ENCODE results near the gene YY1.

- TF ChIP-seq ZFP3 (CRISPR knock-in tag; IDR thresholded peaks at IDR 0.05) (no peak), ZNF70 (CRISPR knock-in tag; IDR thresholded peaks at IDR 0.05) (no peak), PATZ1 (CRISPR knock-in tag; IDR thresholded peaks at IDR 0.05; ENCODE audit: borderline replicate concordance) (no peak), CSDC2 (CRISPR knock-in tag; IDR thresholded peaks at IDR 0.05) (no peak), TCF4 (CRISPR knock-in tag; IDR thresholded peaks at IDR 0.05; ENCODE audit: borderline replicate concordance) (no peak), ARNTL (CRISPR knock-in tag; IDR thresholded peaks at IDR 0.05; ENCODE audit: borderline replicate concordance, low read depth) (no peak), RARB (CRISPR knock-in tag; IDR thresholded peaks at IDR 0.05) (no peak), GLIS3 (CRISPR knock-in tag; IDR thresholded peaks at IDR 0.05) (no peak), ZNF8 (CRISPR knock-in tag; IDR thresholded peaks at IDR 0.05) (no peak), PPARA (CRISPR knock-in tag; IDR thresholded peaks at IDR 0.05; ENCODE audit: borderline replicate concordance) (no peak), ISL1 (CRISPR knock-in tag; IDR thresholded peaks at IDR 0.05) (no peak), CSRNP3 (CRISPR knock-in tag; IDR thresholded peaks at IDR 0.05) (no peak), SNAI2 (CRISPR knock-in tag; IDR thresholded peaks at IDR 0.05) (no peak)
Observed at GRCh38 chr14:100325231-100325632, 86.3 kb downstream of the YY1 start.

All from SK-N-SH treated with all-trans-retinoic acid at 6 μM for 48 hours (cell line).